Activated naive CD4-positive, alpha-beta T cell treated with anti-CD3 and anti-CD28 coated beads, Interleukin-2, amount 10 ng/mL, durations not matched to agents 5 hours and 36 hours (primary cell): Measurements from ENCODE around the gene ZNF177. TPM values are rescaled to one million over a fixed set of nuclear protein-coding genes. Genes with fewer than 3 reads are reported as not detected.

ENCODE experiments used
- total RNA-seq, 2 experiments: library from RNA; stranded (reverse); gene quantifications; one replicate each; pipeline ENCODE4 v1.2.3, GENCODE V29; 2021

ZNF177 gene
- total RNA-seq, result under 1 TPM; 0.45 to 0.75 TPM

GRCh38 chr19:9362905-9363304 is at the start of gene ZNF177:
ZNF177 (plus strand) TSS chr19:9363013; CDS start chr19:9378312, 15,299 bp downstream.

GRCh38 chr19:9323919-9324583 is 38.8 kb upstream of the ZNF177 start, which contains the start of gene ZNF559:
ZNF559 (plus strand) TSS chr19:9324179; CDS start chr19:9338550, 14,371 bp downstream.

Other genes starting within 250 kb of the ZNF177 start
- not detected for gene OR7G1, start 247.2 kb upstream of the ZNF177 start, total RNA-seq
- not detected for gene OR7G3, start 236.1 kb upstream of the ZNF177 start, total RNA-seq
- 10 to 100 TPM; 38.2 to 41.1 TPM for gene ZNF317, start 222.6 kb upstream of the ZNF177 start, total RNA-seq
- under 1 TPM in 1 of 2 experiments, not detected in 1; 0.07 TPM for gene OR7D2, start 184.0 kb upstream of the ZNF177 start, total RNA-seq
- gene OR7D4, start 143.4 kb upstream of the ZNF177 start, total RNA-seq, result not detected
- gene OR7E24, start 112.1 kb upstream of the ZNF177 start, total RNA-seq, result not detected
- 10 to 100 TPM in 1 of 2 experiments, 1 to 10 TPM in 1; 9.4 to 10.1 TPM for gene ZNF699, start 53.2 kb upstream of the ZNF177 start, total RNA-seq
- gene ZNF559, start 38.8 kb upstream of the ZNF177 start, total RNA-seq, result 10 to 100 TPM; 15.3 to 20.1 TPM
- gene ZNF266, start 72.6 kb downstream of the ZNF177 start, total RNA-seq, result 10 to 100 TPM; 34.7 to 38.0 TPM
- not detected for gene ZNF560, start 135.6 kb downstream of the ZNF177 start, total RNA-seq
- gene ZNF426, start 175.6 kb downstream of the ZNF177 start, total RNA-seq, result 10 to 100 TPM; 15.5 to 16.5 TPM
- gene ZNF121, start 221.5 kb downstream of the ZNF177 start, total RNA-seq, result 10 to 100 TPM; 52.5 to 57.5 TPM